Sigmoid colon (tissue), 4 donors: ENCODE data around the gene DLG1.

Experiments used
- EP300 ChIP-seq, 4 donors: sonication (generic); formaldehyde crosslinking; IDR thresholded peaks; one replicate each; pipeline ENCODE4 v1.6.1; 2017; ENCODE audit warnings: antibody characterized with exemption in 4 of 4
- POLR2A ChIP-seq, 2 donors: fragments of 450-650 bp; IDR thresholded peaks; one replicate each; pipeline ENCODE4 v1.6.1; 2016; ENCODE audit warnings: antibody characterized with exemption in 2 of 2, mild to moderate bottlenecking in 2 of 2, moderate library complexity in 2 of 2
- TF ChIP-seq, protein P1 (sequence below), 4 experiments: fragments of 450-650 bp in 3 of 4; fragments of 200-600 bp in 1 of 4; IDR thresholded peaks; one replicate each; pipeline ENCODE4 v1.5.1; 2016 to 2019; ENCODE audit warnings: antibody characterized with exemption in 4 of 4, mild to moderate bottlenecking in 3 of 4, moderate library complexity in 2 of 4

DNA sequence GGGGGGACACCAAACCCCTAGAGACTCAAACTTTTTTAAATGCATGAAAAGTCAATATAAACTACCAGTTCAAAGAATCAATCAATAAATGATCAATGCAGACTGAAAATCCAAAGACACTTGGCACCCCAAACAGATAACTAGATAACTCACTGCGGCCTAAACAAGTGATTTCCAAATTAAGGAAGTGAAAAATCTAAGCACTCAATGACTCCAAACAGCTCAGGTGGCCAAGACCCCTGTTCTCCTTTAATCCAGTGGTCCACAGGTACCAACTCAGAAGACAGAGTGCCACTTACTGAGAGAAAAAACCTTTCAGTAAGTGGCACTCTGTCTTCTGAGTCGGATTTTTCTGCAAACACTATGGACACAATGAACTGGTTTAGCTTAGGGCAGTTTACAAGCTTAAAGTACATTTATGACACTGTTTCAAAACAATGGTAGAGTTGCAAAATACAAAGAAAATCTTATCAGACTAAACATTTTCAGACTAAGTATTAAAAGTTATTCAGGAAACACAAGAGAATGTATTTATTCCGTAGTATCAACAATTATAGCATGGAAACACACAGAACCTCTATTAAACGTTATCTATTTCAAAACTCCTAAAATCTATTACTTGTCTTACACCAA, 4.7 kb downstream of the DLG1 start:
- no peak for TF ChIP-seq EP300 (IDR thresholded peaks at IDR 0.05)
- TF ChIP-seq POLR2A (IDR thresholded peaks at IDR 0.05): no peak
- TF ChIP-seq, protein P1, sequence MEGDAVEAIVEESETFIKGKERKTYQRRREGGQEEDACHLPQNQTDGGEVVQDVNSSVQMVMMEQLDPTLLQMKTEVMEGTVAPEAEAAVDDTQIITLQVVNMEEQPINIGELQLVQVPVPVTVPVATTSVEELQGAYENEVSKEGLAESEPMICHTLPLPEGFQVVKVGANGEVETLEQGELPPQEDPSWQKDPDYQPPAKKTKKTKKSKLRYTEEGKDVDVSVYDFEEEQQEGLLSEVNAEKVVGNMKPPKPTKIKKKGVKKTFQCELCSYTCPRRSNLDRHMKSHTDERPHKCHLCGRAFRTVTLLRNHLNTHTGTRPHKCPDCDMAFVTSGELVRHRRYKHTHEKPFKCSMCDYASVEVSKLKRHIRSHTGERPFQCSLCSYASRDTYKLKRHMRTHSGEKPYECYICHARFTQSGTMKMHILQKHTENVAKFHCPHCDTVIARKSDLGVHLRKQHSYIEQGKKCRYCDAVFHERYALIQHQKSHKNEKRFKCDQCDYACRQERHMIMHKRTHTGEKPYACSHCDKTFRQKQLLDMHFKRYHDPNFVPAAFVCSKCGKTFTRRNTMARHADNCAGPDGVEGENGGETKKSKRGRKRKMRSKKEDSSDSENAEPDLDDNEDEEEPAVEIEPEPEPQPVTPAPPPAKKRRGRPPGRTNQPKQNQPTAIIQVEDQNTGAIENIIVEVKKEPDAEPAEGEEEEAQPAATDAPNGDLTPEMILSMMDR (IDR thresholded peaks at IDR 0.05): no peak
